Type B pancreatic cell (in vitro differentiated cells): Measurements from ENCODE around the gene PBXIP1. TPM values are rescaled to one million over a fixed set of nuclear protein-coding genes. Genes with fewer than 3 reads are reported as not detected.

Source experiments
- DNase-seq: peaks from one replicate; pipeline ENCODE4 v3.0.0; 2021; ENCODE audit warnings: mixed read lengths; ENCODE audit not compliant: unreplicated experiment; ENCODE audit errors: extremely low spot score
- H3K27ac Mint-ChIP-seq: 2 replicates; pipeline ENCODE4 v1.8.0; 2021; ENCODE audit warnings: mild to moderate bottlenecking, mixed read lengths
- H3K27me3 Mint-ChIP-seq: 2 replicates; pipeline ENCODE4 v1.8.0; 2021; ENCODE audit warnings: mixed read lengths
- H3K36me3 Mint-ChIP-seq: 2 replicates; pipeline ENCODE4 v1.8.0; 2021; ENCODE audit warnings: mixed read lengths
- H3K4me1 Mint-ChIP-seq: one replicate; pipeline ENCODE4 v1.8.0; 2021; ENCODE audit warnings: mixed read lengths; ENCODE audit not compliant: unreplicated experiment
- H3K4me3 Mint-ChIP-seq: 2 replicates; pipeline ENCODE4 v1.8.0; 2021; ENCODE audit warnings: mild to moderate bottlenecking, mixed read lengths
- H3K9me3 Mint-ChIP-seq: 2 replicates; pipeline ENCODE4 v1.8.0; 2021; ENCODE audit warnings: mixed read lengths
- total RNA-seq: library from RNA; stranded (reverse); gene quantifications from 2 replicates; pipeline ENCODE4 v1.2.1, GENCODE V29; 2021; ENCODE audit warnings: low replicate concordance
- TF ChIP-seq, protein P1 (sequence below): fragments of 200-600 bp; sonication (generic); conservative IDR thresholded peaks from 2 replicates; pipeline ENCODE4 v1.5.0; 2021; ENCODE audit warnings: antibody characterized with exemption, mild to moderate bottlenecking

The PBXIP1 gene
- total RNA-seq, 1 donor from 2014 or later = 57.3 TPM

DNA sequence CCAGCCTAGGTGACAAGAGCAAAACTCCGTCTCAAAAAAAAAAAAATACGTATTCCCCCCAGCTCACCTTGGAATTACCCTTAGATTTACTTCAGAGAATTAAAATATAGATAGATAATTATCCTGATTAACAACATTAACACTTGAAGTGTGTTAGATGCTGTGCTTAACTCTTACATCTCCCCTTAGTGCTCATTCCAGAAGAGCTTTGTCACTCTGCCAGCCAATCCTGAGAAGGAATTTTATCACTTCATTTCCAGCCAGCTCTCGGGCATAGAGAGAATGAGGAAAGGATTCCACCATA is 16.3 kb upstream of the PBXIP1 start:
- Mint-ChIP-seq H3K27me3 (no peaks in the 10 kb centered on the region), H3K4me1 (peaks cover 43% of the 10 kb centered on the region), H3K4me3 (peak overlapping the region; percentile 83), H3K36me3 (peaks cover 7% of the 10 kb centered on the region), H3K9me3 (no peaks in the 10 kb centered on the region), H3K27ac (no peak overlapping the region)
- no peak for DNase-seq
- TF ChIP-seq, protein P1, sequence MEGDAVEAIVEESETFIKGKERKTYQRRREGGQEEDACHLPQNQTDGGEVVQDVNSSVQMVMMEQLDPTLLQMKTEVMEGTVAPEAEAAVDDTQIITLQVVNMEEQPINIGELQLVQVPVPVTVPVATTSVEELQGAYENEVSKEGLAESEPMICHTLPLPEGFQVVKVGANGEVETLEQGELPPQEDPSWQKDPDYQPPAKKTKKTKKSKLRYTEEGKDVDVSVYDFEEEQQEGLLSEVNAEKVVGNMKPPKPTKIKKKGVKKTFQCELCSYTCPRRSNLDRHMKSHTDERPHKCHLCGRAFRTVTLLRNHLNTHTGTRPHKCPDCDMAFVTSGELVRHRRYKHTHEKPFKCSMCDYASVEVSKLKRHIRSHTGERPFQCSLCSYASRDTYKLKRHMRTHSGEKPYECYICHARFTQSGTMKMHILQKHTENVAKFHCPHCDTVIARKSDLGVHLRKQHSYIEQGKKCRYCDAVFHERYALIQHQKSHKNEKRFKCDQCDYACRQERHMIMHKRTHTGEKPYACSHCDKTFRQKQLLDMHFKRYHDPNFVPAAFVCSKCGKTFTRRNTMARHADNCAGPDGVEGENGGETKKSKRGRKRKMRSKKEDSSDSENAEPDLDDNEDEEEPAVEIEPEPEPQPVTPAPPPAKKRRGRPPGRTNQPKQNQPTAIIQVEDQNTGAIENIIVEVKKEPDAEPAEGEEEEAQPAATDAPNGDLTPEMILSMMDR = no peak

DNA sequence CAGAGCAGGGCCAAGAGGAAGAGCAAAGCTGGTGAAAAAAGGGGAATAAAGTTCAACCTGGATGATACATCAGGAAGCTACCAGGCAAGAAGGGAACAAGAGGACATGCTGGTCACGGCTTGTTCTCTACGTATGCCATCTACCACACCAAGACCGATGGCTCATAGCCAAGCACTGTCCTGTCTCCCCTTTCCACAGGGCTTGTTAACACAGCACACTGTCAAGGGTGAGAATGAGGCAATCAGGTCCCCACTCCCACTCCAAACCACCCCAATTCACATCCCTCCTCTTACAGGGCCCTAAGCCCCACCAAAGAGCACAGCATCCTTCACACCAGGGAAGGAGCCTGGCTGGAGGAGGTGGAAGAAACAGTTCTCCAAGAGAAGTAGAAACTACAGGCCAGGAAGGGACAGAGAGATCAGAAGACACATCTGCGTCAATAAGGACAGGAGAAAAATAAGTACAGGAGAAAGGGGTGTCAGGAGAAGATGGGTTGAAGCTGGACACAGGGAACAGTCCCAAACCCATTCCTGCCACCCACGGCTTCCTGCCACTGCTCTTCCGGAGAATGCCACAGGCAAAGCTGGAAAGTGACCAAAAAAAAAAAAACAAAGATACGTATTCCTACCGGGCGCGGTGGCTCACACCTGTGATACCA is 15.6 kb upstream of the PBXIP1 start:
- Mint-ChIP-seq H3K36me3 (peaks cover 7% of the 10 kb centered on the region), H3K4me1 (peaks cover 39% of the 10 kb centered on the region), H3K27ac (peak overlapping the region; percentile 95), H3K27me3 (no peaks in the 10 kb centered on the region), H3K9me3 (no peaks in the 10 kb centered on the region), H3K4me3 (peak overlapping the region; percentile 89)
- TF ChIP-seq, protein P1 = no peak
- DNase-seq = no peak

DNA sequence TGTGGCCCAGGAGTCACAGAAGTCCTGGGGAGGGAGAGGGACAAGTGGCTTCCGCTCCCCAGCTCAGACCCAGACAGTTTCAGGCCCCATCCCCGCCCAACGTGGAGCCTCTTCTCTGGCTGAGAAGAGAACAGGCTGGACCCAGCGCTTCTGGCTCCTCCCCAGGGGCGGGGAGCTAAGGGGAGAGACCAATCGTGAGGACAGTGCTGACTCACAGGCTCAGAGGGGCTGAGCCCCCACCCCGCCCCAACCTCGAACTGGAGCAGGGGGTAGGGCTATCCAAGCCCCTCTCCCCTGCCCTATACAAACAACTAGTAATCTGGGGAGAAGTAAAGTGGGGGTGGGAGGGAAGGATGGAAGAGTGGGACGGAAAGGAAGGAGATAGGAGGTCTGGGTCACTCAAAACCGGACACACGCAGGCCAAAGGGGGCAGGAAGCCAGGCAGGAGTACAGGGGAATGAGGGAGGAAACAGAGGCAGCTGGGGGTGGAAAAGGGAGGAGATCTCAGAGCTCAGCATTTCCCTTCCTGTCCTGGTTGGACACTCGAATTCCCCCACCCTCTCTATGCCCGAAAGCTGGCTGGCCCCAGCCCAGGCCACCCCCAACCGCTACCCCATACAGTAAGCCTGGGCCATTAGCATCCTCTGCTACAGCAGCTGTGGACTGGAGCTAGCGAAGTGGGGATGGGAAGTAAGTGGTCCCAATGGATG is 14.9 kb upstream of the PBXIP1 start, which contains the start of gene SHC1:
Gene SHC1, minus strand, starts transcription at position 117 of the 710 bp plus-strand sequence. CDS start 221 bp downstream, outside the sequence.
- Mint-ChIP-seq H3K27ac (peak within 1 kb of the TSS; percentile 95), H3K4me3 (peak within 1 kb of the TSS; percentile 89), H3K36me3 (peaks cover 7% of the 10 kb centered on the region), H3K4me1 (peaks cover 36% of the 10 kb centered on the region), H3K9me3 (no peaks in the 10 kb centered on the region), H3K27me3 (no peaks in the 10 kb centered on the region)
- peak; percentile 85 for DNase-seq
- TF ChIP-seq, protein P1 = no peak

DNA sequence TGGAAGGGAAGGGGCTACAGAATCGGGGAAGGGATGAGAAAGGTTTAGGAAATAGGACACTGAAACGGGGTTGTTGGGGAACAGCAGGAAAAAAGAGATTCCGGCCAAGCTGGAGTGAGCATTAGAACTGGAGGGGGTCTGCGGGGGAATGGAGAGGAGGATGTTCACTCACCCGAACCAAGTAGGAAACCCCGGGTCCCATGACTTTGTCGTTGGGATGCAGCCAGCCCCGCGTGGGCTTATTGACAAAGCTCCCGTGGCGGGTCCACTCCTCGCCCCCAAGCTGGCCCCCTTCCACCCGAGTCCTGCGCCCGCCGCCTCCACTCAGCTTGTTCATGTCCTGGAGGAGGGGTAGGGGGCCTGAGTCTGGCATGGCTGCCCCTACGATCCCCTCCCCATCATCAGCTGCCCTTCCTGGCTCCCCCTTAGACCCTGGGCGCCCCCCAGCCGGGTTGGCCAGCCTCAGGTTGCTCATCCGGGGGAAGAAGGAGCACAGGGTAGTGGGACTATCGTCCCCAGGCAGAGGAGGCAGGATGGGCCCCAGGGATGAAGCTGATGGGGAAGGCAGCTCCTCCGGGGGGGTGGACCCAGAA is 14.1 kb upstream of the PBXIP1 start:
- TF ChIP-seq, protein P1 = no peak
- H3K4me1 Mint-ChIP-seq = peaks cover 36% of the 10 kb centered on the region
- H3K4me3 Mint-ChIP-seq = peak overlapping the region; percentile 89
- H3K27me3 Mint-ChIP-seq = no peaks in the 10 kb centered on the region
- H3K36me3 Mint-ChIP-seq = peaks cover 7% of the 10 kb centered on the region
- H3K9me3 Mint-ChIP-seq = no peaks in the 10 kb centered on the region
- H3K27ac Mint-ChIP-seq = peak overlapping the region; percentile 50
- no peak for DNase-seq

DNA sequence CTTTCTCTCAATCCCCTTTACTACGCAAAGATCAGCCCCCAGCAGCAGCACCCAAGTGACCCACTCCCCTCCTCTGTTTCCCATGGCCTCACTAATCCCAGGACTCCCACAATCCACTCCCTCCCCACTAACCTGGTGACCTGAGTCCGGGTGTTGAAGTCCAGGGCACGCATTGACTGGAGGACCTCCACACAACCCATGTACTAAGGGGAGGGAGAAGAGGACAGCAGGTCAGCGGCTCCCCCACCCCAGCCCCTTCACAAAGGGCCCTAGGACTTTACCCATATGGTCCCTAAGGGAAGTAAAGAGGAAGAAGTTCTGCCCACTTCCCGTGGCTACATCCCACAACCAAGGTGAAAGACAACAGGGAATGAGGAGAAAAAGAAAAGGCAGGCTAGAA is 13.3 kb upstream of the PBXIP1 start:
- H3K27ac Mint-ChIP-seq = peak overlapping the region; percentile 50
- H3K27me3 Mint-ChIP-seq = no peaks in the 10 kb centered on the region
- H3K9me3 Mint-ChIP-seq = no peaks in the 10 kb centered on the region
- H3K36me3 Mint-ChIP-seq = peaks cover 11% of the 10 kb centered on the region
- TF ChIP-seq, protein P1 = no peak
- peak overlapping the region; percentile 89 for H3K4me3 Mint-ChIP-seq
- no peak for DNase-seq
- H3K4me1 Mint-ChIP-seq = peaks cover 36% of the 10 kb centered on the region
